ENCODE measurements around the gene APLNR. TPM values are rescaled to one million over a fixed set of nuclear protein-coding genes. Genes with fewer than 3 reads are reported as not detected.

APLNR gene
- total and polyA plus RNA-seq, 10 of the 15 experiments (the other 5 are each of a cell fraction or from before 2014, with no cell fraction given), result 0.11 TPM; not detected in 9

DNA sequence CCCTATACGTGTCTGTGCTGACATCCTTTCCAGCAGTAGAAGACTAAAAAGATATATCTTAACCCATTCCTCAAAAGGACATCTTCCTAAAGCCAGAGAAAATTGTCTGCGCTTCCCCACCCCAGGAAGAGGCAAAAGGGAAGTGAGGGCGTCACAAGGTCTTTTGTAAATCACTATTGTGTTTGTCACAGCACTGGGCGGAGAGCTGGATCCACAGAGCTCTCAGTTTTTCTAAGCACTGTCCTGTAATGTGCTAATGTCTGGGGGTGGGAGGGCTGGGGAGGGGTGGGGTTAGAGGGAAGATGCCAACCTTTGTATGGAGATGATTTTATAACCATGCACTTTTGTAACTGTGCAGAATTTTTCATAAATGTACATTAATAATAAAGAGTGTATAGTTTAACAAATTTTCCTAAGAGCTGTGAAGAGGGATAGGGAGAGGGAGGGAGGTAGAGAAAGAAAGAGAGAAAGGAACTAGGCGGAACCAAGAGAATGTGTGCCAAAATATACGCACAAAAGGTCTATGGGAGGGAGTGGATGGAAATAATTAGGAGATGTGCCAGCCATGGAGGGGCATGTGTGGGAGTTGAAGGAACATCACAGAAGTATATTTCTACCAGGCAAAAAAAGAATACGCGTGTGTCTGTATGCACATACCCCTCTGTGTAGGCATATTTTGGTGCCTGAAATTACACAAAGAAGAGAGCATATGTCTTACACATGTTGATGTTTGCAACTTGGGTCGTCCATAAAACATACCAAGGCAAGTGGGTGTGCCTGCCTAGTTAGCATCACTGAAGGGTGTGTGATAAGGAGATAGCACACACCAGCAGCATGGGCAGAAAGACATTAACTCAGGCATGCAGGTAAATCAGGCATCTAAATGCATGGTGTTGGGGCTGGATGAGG is 45.5 kb downstream of the APLNR start (continued):
- TF ChIP-seq, protein P1, sequence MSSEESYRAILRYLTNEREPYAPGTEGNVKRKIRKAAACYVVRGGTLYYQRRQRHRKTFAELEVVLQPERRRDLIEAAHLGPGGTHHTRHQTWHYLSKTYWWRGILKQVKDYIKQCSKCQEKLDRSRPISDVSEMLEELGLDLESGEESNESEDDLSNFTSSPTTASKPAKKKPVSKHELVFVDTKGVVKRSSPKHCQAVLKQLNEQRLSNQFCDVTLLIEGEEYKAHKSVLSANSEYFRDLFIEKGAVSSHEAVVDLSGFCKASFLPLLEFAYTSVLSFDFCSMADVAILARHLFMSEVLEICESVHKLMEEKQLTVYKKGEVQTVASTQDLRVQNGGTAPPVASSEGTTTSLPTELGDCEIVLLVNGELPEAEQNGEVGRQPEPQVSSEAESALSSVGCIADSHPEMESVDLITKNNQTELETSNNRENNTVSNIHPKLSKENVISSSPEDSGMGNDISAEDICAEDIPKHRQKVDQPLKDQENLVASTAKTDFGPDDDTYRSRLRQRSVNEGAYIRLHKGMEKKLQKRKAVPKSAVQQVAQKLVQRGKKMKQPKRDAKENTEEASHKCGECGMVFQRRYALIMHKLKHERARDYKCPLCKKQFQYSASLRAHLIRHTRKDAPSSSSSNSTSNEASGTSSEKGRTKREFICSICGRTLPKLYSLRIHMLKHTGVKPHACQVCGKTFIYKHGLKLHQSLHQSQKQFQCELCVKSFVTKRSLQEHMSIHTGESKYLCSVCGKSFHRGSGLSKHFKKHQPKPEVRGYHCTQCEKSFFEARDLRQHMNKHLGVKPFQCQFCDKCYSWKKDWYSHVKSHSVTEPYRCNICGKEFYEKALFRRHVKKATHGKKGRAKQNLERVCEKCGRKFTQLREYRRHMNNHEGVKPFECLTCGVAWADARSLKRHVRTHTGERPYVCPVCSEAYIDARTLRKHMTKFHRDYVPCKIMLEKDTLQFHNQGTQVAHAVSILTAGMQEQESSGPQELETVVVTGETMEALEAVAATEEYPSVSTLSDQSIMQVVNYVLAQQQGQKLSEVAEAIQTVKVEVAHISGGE (CRISPR knock-in tag; IDR thresholded peaks at IDR 0.05), result no peak
- TF ChIP-seq CREM (IDR thresholded peaks at IDR 0.05; ENCODE audit: low read depth), result no peak

DNA sequence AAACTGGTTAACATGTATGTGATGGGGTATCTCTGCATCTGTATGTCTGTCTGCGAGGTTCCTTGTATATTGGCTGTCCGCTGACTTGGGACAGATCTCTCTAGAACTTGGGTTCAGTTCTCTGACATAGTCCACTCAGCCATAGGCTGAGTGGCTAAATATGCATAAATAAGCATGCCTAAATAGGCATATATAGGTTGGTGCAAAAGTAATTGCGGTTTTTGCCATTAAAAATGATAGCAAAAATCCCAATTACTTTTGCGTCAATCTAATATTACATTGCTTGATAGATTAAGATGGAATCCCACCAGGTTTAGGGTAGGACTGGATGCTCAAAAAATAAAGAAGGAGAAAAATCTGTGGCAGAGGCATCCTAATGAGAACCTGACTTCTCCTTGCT is 46.5 kb downstream of the APLNR start:
- H4K20me1 ChIP-seq (ENCODE audit: control insufficient read depth, insufficient read depth), result no peaks in the 10 kb centered on the region
- H3K4me3 ChIP-seq, result no peak overlapping the region
- ChIA-PET POLR2A (no interaction called here), SMC1A (ENCODE audit: uncharacterized antibody, unreplicated experiment) (no interaction called here), CTCF (no interaction called here), RAD21 (ENCODE audit: unreplicated experiment) (no interaction called here)
- TF ChIP-seq BHLHE40 (IDR thresholded peaks at IDR 0.05; ENCODE audit: borderline replicate concordance in 1 of 2, low read depth in 2 of 2, low read length in 1 of 2) (no peak), POLR2A (IDR thresholded peaks at IDR 0.05; ENCODE audit: low read depth, low read length) (no peak)
- TF ChIP-seq, protein P2, sequence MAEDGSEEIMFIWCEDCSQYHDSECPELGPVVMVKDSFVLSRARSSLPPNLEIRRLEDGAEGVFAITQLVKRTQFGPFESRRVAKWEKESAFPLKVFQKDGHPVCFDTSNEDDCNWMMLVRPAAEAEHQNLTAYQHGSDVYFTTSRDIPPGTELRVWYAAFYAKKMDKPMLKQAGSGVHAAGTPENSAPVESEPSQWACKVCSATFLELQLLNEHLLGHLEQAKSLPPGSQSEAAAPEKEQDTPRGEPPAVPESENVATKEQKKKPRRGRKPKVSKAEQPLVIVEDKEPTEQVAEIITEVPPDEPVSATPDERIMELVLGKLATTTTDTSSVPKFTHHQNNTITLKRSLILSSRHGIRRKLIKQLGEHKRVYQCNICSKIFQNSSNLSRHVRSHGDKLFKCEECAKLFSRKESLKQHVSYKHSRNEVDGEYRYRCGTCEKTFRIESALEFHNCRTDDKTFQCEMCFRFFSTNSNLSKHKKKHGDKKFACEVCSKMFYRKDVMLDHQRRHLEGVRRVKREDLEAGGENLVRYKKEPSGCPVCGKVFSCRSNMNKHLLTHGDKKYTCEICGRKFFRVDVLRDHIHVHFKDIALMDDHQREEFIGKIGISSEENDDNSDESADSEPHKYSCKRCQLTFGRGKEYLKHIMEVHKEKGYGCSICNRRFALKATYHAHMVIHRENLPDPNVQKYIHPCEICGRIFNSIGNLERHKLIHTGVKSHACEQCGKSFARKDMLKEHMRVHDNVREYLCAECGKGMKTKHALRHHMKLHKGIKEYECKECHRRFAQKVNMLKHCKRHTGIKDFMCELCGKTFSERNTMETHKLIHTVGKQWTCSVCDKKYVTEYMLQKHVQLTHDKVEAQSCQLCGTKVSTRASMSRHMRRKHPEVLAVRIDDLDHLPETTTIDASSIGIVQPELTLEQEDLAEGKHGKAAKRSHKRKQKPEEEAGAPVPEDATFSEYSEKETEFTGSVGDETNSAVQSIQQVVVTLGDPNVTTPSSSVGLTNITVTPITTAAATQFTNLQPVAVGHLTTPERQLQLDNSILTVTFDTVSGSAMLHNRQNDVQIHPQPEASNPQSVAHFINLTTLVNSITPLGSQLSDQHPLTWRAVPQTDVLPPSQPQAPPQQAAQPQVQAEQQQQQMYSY (CRISPR knock-in tag; IDR thresholded peaks at IDR 0.05), result no peak
- no peaks in the 10 kb centered on the region for H3K79me2 ChIP-seq (ENCODE audit: control insufficient read depth, insufficient read depth, low read length)
- H3K9ac ChIP-seq (ENCODE audit: control insufficient read depth, insufficient read depth, low read length), result no peak overlapping the region
- no peak overlapping the region for H3K27ac ChIP-seq (ENCODE audit: control insufficient read depth, insufficient read depth)
- no peak for DNase-seq (ENCODE audit: low read depth, low spot score)
- H3K4me1 ChIP-seq (ENCODE audit: control insufficient read depth, insufficient read depth, low read length), result no peaks in the 10 kb centered on the region
- H3K4me2 ChIP-seq (ENCODE audit: control insufficient read depth, insufficient read depth), result no peak overlapping the region
- 55% methylated on average over 4 of the region's 4 CpGs for WGBS (ENCODE audit: insufficient coverage, insufficient replicate concordance, low lambda C conversion rate, missing lambda C conversion rate)
- H3K36me3 ChIP-seq (ENCODE audit: control insufficient read depth in 2 of 2, insufficient read depth in 2 of 2, low read length in 1 of 2), result no peaks in the 10 kb centered on the region
- no peak for FAIRE-seq
- no TSS peak for BruUV-seq (replicated peaks)
- in situ Hi-C loops (cut with MboI) (no loop called here), intact Hi-C loops (cut with micrococcal nuclease; ENCODE audit: unreplicated experiment) (loop anchor here (10.0 kb wide), 1 partner anchor 74 kb away; no protein-coding TSS in a partner anchor)
- H2AFZ ChIP-seq (ENCODE audit: control insufficient read depth, low read depth, low read length), result no peak overlapping the region
- no peaks in the 10 kb centered on the region for H3K9me3 ChIP-seq (replicated peaks; ENCODE audit: control insufficient read depth, insufficient read depth, low read length)
- H3K27me3 ChIP-seq (replicated peaks in 1 of 2; ENCODE audit: control insufficient read depth in 2 of 2, insufficient read depth in 2 of 2, low read length in 1 of 2), result no peaks in the 10 kb centered on the region; a peak in 1 of 4 replicates
- ATAC-seq, result no peak
